ENCODE measurements around the gene ARFGEF2.
"Not testable (repeated sequence)": the region's sequence is repeated elsewhere in the genome, so short reads cannot be mapped to it uniquely, and the experiment has no call there.

Gene ARFGEF2

DNA sequence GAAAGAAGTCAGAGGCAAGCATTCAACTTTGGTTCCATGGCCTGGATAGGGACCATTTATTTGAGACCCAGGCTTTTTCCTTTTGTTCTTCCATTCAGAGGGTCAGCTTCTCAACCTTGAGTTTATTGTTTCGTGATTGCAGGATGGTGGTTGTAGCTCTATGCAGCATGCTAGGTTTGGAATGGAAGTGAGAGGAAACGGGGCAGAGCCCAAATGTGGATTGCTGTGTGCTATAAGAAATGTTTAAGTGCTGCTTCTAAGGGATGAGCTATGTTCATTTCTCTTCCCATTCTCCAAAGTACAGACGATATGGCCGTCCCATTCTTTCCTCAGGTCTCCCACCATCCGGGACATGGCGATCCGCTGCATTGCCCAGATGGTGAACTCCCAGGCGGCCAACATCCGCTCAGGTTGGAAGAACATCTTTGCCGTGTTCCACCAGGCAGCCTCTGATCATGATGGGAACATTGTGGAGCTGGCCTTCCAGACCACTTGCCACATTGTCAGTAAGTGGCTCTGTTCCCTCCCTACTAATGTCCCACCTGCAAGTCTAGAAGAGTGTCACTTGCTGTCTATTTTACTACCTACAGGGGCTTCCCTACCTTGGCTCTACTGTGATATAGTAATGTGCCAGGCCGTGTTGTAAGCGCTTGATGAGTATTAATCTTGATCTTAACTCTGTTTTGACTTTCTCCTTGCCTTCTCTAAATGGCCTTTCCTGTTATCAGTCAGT, 88.6 kb downstream of the ARFGEF2 start:
- no peak for DNase-seq

DNA sequence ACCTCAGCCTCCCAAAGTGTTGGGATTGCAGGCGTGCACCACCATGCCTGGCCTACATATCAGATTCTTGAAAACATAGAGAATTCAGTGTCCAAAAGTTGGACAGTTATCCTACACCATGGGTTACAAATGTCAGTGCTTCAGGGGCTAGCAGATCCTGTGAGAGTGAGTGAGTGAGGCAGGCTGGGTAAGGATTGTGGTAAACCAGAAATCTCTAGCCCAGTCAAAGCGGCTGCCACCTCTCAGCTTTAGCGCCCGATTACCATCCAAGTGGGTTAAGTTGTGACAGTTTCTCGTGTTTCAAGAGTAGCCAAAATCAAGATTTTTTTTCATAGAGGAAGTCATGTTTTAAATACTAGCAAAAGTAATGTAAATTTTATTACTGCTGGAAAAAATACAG, 102.7 kb downstream of the ARFGEF2 start:
- DNase-seq: no peak

DNA sequence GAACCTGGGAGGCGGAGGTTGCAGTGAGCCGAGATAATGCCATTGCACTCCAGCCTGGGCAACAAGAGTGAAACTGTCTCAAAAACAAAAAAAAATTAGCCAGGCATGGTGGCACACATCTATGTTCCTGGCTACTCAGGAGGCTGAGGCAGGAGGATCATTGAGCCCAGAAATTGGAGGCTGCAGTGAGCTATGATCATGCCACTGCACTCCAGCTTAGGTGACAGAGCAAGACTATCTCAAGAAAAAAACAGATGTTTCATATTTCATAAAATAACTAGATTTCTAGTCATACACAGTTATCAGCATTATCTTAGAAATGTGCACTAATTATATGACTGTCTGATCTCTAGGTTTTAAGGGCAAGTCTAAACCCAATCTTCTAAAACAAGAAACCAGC, 106.7 kb downstream of the ARFGEF2 start:
- DNase-seq: not testable (repeated sequence)

DNA sequence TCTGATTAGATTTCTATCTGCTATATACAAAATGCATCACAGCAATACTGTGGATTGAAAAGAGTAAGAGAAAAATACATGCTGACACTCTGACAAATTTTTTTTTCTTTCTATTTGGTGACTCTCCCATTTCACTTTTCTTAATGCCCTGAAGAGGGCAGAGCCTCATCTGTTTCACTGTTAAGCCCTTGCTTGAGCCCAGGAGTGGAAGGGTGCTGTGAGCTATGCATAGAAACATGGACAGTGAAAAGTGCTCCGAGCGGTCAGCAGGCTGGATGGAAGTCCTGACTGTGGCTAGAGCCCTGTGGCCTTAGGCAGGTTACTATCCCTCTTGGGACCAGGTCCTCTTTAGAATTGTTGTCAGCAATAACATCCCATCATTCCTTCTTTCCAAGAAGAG, 107.2 kb downstream of the ARFGEF2 start:
- DNase-seq: no peak

DNA sequence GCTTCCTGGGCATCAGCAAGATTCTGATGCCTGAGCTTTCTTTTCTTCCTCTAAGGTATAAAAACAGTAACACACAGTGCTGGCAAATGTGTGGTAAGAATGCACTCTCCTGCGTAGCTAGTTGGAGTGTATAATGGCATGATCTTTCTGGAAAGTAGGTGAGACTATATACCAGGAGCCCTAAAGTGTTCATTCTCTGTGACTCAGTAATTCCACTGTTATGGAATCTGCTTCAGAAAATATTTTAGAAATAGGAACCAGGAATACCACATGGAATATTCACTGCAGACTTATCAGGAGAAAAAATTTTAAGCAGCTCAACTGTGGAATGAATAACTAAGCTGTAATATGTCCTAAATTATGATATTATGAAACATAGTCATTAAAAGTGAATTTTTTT, 107.7 kb downstream of the ARFGEF2 start:
- DNase-seq: no peak

DNA sequence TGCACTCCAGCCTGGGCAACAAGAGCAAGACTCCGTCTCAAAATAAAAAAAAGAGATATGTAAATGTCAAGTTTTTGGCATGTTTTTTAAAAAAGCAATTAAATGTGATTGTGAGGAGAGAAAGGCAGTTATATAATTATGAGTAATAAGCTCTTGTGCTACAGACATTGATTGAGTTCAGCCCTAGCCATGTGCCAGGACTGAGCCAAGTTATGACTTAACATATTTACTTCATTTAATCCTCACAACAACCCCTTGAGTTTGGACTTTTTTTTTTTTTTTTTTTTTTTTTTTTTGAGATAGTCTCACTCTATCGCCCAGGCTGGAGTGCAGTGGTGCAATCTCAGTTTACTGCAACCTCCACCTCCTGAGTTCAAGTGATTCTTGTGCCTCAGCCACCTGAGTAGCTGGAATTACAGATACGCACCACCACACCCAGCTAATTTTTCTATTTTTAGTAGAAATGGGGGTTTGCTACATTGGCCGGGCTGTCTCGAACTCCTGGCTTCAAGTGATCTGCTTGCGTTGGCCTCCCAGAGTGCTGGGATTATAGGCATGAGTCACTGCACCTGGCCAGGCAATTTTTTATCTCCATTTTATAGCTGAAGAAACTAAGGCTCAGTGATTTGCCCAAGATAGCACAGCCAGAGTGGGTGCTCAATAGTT, 109.6 kb downstream of the ARFGEF2 start:
- no peak for DNase-seq

DNA sequence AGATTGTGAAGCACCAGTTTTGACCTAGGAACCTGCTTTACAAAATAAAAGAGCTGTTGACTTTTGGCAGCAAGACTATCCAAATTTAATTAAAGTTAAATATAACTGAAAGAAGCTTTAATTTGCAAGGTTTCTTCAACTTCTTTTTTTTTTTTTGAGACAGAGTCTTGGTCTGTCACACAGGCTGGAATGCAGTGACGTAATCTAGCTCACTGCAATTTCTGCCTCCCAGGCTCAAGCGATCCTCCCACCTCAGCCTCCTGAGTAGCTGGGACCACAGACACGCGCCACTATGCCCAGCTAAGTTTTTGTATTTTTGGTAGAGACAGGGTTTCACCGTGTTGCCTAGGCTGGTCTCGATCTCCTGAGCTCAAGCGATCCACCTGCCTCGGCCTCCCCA, 110.9 kb downstream of the ARFGEF2 start:
- no peak for DNase-seq

DNA sequence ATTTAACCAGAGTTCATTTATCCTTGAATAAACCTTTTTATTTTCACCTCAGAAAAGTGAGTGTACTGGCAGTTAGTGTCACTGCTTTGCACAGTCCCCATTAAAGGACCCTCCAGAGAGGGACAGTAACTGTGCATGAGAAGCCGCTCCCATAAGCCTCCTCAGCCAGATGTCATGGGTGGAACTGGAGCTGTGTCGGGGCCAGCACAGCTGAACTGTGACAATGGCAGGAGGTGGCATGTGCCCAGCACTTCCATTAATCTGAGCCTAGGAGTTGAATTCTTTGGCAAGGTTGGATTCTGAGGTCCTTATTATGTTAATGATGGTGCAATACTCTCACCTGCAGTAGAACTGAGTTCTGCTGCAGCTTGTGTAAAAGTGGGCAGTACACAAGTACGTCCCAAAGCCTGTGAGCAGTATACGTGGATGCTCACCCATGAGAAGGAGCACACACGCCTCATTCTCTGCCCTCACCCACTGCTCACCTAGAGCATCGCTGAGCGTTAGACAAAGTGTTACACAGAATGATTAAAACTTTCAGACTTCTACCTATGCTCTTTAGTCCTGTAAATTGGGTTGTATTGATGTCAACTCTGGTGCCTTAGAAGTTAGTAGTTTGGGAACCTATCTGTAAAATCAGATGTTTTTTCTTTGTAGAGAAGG, 112.7 kb downstream of the ARFGEF2 start:
- no peak for DNase-seq

DNA sequence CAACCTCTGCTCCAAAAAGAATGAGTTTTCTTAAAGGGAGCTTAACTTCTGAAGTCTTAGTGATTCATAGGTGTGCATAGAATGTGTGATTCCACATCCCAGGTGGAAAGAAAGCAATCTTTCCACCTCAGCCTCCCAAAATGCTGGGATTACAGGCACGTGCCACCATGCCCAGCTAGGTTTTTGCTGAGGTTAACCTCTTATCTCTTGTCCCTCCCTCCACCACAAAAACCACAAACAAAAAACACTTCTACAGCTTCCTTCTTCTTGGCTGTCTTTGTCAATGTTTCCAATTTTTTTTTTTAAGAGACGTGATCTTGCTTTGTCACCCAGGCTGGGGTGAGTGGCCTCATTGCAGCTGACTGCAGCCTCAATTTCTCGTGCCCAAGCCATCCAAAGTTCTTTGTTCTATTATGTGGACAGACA, 116.5 kb downstream of the ARFGEF2 start:
- no peak for DNase-seq

DNA sequence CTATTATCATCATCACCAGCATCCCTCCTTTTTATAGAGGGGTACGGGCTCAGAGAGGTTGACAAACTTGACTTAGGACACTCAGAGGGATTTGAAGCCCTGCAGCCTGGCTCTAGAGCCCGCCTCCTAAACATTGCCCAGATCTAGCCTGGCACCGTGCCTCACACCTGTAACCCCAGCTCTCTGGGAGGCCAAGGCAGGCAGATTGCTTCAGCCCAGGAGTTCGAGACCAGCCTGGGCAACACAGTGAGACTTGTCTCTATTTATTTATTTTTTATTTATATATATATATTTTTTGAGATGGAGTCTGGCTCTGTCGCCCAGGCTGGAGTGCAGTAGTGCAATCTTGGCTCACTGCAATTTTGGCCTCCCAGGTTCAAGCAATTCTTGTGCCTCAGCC, 118.3 kb downstream of the ARFGEF2 start:
- DNase-seq: no peak

DNA sequence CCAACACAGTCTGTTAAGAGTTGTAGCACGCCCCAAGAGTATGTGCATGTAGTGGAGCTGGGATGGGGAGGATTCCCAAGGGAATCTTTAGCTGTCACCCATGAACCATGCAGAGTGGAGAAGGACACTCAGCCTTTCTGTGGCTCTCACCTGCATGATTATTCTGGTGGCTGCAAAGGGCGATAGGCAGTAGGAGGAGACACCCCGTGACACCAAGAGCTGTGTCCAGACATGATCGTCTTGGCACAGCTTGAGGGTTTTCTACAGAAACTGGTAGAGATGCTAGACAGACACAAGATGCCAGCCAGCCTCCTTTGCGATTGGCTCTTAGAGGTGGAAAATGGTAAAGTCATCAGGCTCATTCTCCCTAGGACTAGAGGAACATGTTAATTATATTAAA, 121.5 kb downstream of the ARFGEF2 start:
- peak; percentile 25 to 30 for DNase-seq

DNA sequence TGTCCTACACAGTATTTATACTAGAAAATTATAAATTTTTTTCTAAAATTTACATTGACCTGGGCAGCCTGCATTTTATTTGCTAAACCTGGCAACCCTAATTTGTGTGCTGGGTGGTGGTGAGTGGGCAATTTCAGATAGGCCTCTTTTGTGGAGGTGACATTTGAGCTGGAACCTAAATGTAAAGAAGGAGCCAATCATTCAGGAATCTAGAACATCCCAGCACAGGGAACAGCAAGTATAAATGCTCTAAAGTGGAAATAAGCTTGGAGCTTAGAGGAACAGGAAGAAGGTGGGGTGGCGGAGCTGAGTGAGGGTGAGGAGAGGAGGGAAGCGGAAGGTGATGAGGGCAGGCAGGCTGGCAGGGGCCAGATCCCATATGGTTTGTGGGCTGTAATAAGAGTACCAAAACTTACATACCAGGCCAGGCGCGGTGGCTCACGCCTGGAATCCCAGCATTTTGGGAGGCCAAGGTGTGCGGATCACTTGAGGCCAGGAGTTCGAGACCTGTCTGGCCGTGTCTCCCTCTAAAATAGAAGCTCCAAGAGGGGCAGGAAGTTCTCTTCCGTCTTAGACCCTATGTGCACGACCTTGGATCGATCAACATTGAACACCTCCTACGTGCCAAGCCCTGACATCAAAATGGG, 124.1 kb downstream of the ARFGEF2 start:
- no peak for DNase-seq

DNA sequence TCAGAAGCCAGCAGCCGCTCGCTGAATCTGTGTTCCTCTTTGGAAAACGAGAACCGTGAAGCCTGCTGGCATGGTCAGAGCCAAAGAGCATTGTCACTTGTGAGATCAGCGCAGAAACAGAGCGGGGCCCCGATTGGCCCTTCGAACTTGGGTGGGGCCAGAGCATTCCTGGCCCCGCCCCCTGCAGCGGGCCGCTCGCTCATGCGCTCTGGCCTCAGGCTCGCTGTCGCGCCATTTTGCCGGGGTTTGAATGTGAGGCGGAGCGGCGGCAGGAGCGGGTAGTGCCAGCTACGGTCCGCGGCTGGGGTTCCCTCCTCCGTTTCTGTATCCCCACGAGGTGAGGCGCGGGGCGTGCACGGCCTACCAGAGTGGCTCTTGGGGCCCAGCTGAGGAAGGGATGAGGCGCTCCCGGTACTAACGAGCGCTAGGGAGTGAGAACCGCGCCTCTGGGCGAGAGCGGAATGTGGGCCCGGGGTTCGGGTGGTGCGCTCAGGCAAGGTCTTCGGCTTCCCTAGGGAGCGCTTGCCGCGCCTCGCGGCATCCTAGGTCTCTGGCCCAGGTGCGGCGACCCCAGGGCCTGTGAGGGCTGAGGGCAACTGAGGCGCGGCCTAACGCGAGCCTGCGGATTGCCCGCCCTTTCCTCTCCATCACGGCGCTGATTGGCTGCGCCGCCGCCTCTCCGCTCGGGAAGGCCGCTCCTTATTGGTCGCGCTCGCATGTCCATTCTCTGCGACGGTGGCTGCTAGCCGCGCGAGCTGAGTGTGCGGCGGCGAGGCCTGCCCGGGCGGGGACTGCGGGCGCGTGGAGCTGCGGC, 124.8 kb downstream of the ARFGEF2 start, which contains the start of gene CSE1L:
Gene CSE1L, plus strand, starts transcription at position 226 of the 814 bp plus-strand sequence. CDS start 12,152 bp downstream, outside the sequence.
- peak; percentile 88 to 89 for DNase-seq

DNA sequence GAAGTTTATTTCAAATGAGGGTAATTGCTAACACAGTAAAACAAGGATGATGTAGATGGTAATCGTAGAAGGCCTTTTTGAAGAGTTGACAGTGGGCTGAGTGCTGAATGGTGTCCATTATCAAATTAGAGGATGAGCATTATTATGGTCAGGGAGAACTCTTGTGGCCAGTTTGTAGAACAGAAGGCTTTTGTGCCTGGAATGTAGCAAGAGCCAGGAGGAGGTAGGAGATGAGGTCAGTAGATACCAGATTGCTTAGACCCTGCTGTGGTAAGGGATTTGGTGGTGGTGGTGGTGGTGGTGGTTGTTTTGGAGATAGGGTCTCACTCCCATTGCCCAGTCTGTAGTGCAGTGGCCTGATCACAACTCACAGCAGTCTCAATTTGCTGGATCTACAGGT, 130.8 kb downstream of the ARFGEF2 start:
- no peak for DNase-seq

DNA sequence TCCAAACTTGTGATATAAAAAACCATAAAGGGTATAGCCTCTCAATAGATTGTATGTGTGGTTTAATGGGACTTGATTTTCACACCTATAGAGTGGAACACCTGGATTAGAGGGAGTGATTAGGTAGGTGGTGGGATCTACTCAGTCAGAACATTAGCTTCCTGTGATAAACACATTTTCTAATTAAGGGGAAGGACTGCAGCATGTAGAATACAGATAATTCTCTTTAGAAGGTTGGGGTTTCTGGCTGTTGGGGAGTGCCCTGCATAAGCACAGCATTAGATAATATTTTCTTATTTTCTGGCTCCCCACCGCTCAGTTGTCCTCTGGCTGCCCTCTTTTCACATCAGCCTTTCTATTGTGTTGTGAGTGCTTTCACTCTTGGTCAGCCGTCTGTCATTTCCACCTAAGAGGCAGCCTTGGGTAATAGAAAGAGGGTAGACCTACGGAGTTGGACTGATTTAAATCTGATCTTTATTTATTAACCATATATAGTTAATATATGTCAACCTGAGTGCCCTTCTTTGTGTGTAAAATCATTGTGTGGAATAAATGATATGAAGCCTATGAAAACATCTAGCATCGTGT, 132.6 kb downstream of the ARFGEF2 start:
- no peak for DNase-seq

DNA sequence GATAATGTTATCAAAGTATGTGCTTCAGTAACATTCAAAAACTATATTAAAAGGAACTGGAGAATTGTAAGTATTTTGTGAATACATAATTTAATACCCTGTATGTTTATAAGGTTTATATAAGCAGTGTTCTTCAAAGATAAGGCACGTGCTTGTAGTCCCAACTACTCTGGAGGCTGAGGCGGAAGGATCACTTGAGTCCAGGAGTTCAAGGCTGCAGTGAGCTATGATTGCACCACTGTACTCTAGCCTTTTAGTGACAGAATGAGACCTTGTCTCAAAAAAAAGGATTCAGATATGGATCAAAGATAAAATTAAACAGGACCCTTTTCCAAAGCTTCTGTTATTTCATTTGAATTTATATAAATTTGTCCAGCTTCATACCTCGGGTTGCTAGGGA, 141.8 kb downstream of the ARFGEF2 start:
- no peak for DNase-seq

DNA sequence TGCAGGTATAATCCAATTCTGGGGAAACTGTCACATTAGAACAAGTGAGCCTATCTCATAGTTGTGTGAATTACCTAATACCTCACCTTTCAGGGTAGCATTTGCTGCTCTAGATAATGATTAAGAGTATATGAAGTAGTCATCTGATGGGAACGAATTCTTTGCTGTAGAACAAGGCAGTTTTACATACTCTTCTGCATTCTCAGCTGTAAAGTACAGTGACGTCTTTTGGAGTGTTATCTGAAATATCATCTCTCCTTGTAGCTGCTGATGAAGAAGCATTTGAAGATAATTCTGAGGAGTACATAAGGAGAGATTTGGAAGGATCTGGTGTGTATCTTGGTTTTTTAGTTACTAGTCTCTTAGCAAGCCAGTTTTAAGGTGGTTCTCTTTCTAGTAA, 153.0 kb downstream of the ARFGEF2 start:
- no peak for DNase-seq

DNA sequence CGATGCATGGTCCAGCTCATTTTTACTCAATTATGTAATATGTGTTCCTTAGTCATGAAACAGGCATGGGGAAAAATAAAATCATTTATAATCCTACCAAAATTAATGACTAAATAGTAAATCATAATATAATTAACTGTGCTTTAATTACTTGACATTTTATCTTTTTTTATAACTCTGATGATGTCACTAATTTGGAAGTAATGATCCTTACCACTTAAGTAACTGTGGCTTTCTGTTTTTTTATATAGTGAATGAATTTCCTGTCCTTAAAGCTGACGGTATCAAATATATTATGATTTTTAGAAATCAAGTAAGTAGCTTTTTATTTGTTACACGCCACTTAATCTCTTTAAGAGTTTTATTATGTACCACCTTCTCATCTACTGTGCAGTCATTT, 156.8 kb downstream of the ARFGEF2 start:
- DNase-seq: no peak

DNA sequence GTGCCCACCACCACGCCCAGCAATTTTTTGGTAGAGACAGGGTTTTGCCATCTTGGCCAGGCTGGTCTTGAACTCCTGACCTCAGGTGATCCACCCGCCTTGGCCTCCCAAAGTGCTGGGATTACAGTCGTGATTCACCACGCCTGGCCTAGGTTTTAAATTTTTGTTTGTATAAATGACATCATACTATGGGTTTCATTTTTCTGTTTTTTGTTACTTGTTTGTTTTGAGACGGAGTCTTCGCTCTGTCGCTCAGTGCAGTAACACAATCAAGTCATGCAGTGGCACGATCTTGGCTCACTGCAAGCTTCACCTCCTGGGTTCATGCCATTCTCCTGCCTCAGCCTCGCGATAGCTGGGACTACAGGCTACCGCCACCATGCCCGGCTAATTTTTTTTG, 160.8 kb downstream of the ARFGEF2 start:
- DNase-seq: not testable (repeated sequence)
